SU-DHL-6 (cell line): Measurements from ENCODE around the gene LAPTM5.

Experiments used
- H2AFZ ChIP-seq: fragments of 200-600 bp; sonication (generic); 2 replicates; pipeline ENCODE4 v1.6.1; 2014; ENCODE audit warnings: low read depth, mild to moderate bottlenecking, moderate library complexity, mixed read lengths, antibody characterized with exemption, low read length; ENCODE audit not compliant: severe bottlenecking
- H3F3A ChIP-seq: fragments of 200-600 bp; shearing (Covaris generic); 2 replicates; pipeline ENCODE4 v1.6.0; 2016; ENCODE audit warnings: antibody characterized with exemption, mild to moderate bottlenecking; ENCODE audit not compliant: insufficient read depth
- H3K27ac ChIP-seq: fragments of 200-600 bp; sonication (generic); 2 replicates; pipeline ENCODE4 v1.5.1; 2016; ENCODE audit warnings: low read depth, mild to moderate bottlenecking, low read length, moderate library complexity, mixed read lengths
- H3K27me3 ChIP-seq: fragments of 200-600 bp; sonication (generic), shearing (Covaris generic); 2 replicates; pipeline ENCODE4 v1.6.0; 2014; ENCODE audit warnings: mild to moderate bottlenecking, low read length
- H3K36me3 ChIP-seq: fragments of 200-600 bp; sonication (generic); 2 replicates; pipeline ENCODE4 v1.6.1; 2014; ENCODE audit warnings: mild to moderate bottlenecking, low read length, mixed read lengths
- H3K4me2 ChIP-seq: fragments of 300-600, 200-600 bp; shearing (Covaris generic), sonication (generic); 2 replicates; pipeline ENCODE4 v1.6.0; 2014; ENCODE audit warnings: low read length, low read depth, mild to moderate bottlenecking; ENCODE audit not compliant: poor library complexity, severe bottlenecking
- H3K4me3 ChIP-seq: fragments of 200-600 bp; sonication (generic); 2 replicates; pipeline ENCODE4 v1.5.1; 2014; ENCODE audit warnings: antibody characterized with exemption, low read length, mild to moderate bottlenecking, mixed read lengths; ENCODE audit not compliant: insufficient read depth, poor library complexity, severe bottlenecking
- H3K79me2 ChIP-seq: fragments of 200-600 bp; sonication (generic); 2 replicates; pipeline ENCODE4 v1.6.1; 2014; ENCODE audit warnings: mild to moderate bottlenecking, low read length, moderate library complexity; ENCODE audit not compliant: insufficient read depth
- H3K9ac ChIP-seq: fragments of 200-600 bp; sonication (generic); 2 replicates; pipeline ENCODE4 v1.7.0; 2014; ENCODE audit warnings: mild to moderate bottlenecking, low read length
- H3K9me2 ChIP-seq: fragments of 200-600 bp; sonication (generic); replicated peaks from 2 replicates; pipeline ENCODE4 v1.6.1; 2014; ENCODE audit warnings: low read length; ENCODE audit not compliant: insufficient read depth
- H3K9me3 ChIP-seq: fragments of 200-600 bp; sonication (generic); 2 replicates; pipeline ENCODE4 v1.6.1; 2014; ENCODE audit warnings: low read length, mixed read lengths; ENCODE audit not compliant: insufficient read depth
- H4K20me1 ChIP-seq: fragments of 200-600 bp; sonication (generic); 2 replicates; pipeline ENCODE4 v1.6.1; 2014; ENCODE audit warnings: low read depth, mild to moderate bottlenecking, antibody characterized with exemption, low read length, moderate library complexity, mixed read lengths
- EZH2phosphoT487 ChIP-seq: fragments of 200-600 bp; sonication (generic), shearing (Covaris generic); conservative IDR thresholded peaks from 2 replicates; pipeline ENCODE4 v1.6.1; 2018; ENCODE audit warnings: mild to moderate bottlenecking, antibody characterized with exemption, low read length, moderate library complexity, mixed read lengths
- TF ChIP-seq, protein P1 (sequence below): fragments of 200-600 bp; sonication (generic); IDR thresholded peaks from one replicate; pipeline ENCODE4 v1.5.1; 2017; ENCODE audit warnings: antibody characterized with exemption, mild to moderate bottlenecking, low read length, moderate library complexity; ENCODE audit not compliant: insufficient read depth, poor library complexity, severe bottlenecking

The LAPTM5 gene

DNA sequence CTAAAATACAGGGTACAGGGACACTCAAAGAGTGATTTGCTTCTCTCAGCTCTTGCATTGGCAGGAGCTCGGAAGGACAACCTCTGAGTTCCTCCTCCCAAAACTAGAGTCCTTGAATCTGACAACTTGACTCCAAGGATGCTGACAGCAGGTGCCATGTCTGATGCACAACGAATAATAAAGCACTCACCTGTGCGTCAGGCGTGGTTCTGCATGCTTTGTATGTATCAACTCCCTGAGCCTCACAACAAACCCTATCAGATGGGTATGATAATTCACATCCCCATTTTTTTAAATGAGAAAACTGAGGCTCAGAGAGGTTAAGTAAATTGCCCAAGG, 1.4 kb downstream of the LAPTM5 start:
- H3K36me3 ChIP-seq, result no peaks in the 10 kb centered on the region
- peak overlapping the region; percentile 90 for H3K27ac ChIP-seq
- H2AFZ ChIP-seq, result no peak overlapping the region
- peak overlapping the region; percentile 86 for H3K9ac ChIP-seq
- peak overlapping the region; percentile 85 for H3K4me3 ChIP-seq
- H3F3A ChIP-seq, result peaks cover 81% of the 10 kb centered on the region
- H3K9me3 ChIP-seq, result no peaks in the 10 kb centered on the region
- H3K9me2 ChIP-seq, result no peaks in the 10 kb centered on the region
- no peak for TF ChIP-seq EZH2phosphoT487
- TF ChIP-seq, protein P1, sequence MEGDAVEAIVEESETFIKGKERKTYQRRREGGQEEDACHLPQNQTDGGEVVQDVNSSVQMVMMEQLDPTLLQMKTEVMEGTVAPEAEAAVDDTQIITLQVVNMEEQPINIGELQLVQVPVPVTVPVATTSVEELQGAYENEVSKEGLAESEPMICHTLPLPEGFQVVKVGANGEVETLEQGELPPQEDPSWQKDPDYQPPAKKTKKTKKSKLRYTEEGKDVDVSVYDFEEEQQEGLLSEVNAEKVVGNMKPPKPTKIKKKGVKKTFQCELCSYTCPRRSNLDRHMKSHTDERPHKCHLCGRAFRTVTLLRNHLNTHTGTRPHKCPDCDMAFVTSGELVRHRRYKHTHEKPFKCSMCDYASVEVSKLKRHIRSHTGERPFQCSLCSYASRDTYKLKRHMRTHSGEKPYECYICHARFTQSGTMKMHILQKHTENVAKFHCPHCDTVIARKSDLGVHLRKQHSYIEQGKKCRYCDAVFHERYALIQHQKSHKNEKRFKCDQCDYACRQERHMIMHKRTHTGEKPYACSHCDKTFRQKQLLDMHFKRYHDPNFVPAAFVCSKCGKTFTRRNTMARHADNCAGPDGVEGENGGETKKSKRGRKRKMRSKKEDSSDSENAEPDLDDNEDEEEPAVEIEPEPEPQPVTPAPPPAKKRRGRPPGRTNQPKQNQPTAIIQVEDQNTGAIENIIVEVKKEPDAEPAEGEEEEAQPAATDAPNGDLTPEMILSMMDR, result no peak
- peak overlapping the region; percentile 71 for H3K4me2 ChIP-seq
- H4K20me1 ChIP-seq, result no peaks in the 10 kb centered on the region
- no peaks in the 10 kb centered on the region for H3K27me3 ChIP-seq
- H3K79me2 ChIP-seq, result peaks cover 68% of the 10 kb centered on the region

DNA sequence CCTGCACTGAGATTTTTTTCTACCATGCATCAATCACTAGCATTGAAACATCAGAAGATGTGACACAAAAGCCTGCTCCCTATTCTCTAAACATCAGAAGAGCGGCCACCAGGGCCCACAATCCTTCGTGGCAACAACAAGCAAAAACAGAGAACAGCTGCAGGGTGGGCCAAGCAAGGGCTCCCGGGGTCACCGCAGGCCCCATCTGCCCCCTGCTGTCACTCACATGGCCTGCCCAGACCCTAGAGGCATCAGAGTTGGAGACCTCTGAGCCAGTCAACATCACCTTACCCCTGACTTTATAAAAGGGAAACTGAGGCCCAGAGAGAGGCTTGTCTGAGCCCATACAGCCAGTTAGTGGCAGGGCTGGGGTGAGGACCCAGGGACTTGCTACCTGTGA, 1.8 kb downstream of the LAPTM5 start:
- peak overlapping the region; percentile 86 for H3K9ac ChIP-seq
- no peaks in the 10 kb centered on the region for H4K20me1 ChIP-seq
- H3K27me3 ChIP-seq, result no peaks in the 10 kb centered on the region
- no peaks in the 10 kb centered on the region for H3K9me3 ChIP-seq
- no peaks in the 10 kb centered on the region for H3K9me2 ChIP-seq
- peaks cover 81% of the 10 kb centered on the region for H3F3A ChIP-seq
- no peak overlapping the region for H2AFZ ChIP-seq
- TF ChIP-seq, protein P1, result peak; percentile 25
- no peak for TF ChIP-seq EZH2phosphoT487
- H3K79me2 ChIP-seq, result peaks cover 70% of the 10 kb centered on the region
- H3K36me3 ChIP-seq, result no peaks in the 10 kb centered on the region
- H3K4me2 ChIP-seq, result peak overlapping the region; percentile 71
- peak overlapping the region; percentile 85 for H3K4me3 ChIP-seq
- peak overlapping the region; percentile 90 for H3K27ac ChIP-seq

DNA sequence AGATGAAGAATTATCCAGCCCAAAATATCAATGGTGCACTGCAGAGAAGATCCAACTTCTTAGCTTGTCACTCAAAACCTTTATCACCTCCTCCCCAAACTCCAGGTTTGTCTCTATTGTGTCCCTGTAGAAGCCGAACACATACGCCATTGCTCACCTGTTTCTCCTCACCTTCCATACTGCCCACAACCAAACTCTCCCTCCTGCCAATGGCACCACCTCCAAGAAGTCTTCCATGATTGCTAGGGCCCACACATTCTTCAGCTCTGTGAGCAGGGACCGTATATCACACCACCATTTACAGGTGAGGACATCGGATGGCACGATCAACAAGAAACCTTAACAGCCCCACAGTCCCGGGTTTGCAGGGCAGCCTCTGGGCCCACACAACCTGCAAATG, 2.2 kb downstream of the LAPTM5 start:
- no peaks in the 10 kb centered on the region for H3K36me3 ChIP-seq
- H3K27me3 ChIP-seq, result no peaks in the 10 kb centered on the region
- H3K4me2 ChIP-seq, result peak overlapping the region; percentile 71
- TF ChIP-seq, protein P1, result no peak
- TF ChIP-seq EZH2phosphoT487, result no peak
- H3K27ac ChIP-seq, result peak overlapping the region; percentile 90
- no peak overlapping the region for H2AFZ ChIP-seq
- H3K4me3 ChIP-seq, result peak overlapping the region; percentile 85
- H4K20me1 ChIP-seq, result no peaks in the 10 kb centered on the region
- H3K9me2 ChIP-seq, result no peaks in the 10 kb centered on the region
- peaks cover 74% of the 10 kb centered on the region for H3K79me2 ChIP-seq
- H3F3A ChIP-seq, result peaks cover 81% of the 10 kb centered on the region
- H3K9me3 ChIP-seq, result no peaks in the 10 kb centered on the region
- peak overlapping the region; percentile 86 for H3K9ac ChIP-seq

DNA sequence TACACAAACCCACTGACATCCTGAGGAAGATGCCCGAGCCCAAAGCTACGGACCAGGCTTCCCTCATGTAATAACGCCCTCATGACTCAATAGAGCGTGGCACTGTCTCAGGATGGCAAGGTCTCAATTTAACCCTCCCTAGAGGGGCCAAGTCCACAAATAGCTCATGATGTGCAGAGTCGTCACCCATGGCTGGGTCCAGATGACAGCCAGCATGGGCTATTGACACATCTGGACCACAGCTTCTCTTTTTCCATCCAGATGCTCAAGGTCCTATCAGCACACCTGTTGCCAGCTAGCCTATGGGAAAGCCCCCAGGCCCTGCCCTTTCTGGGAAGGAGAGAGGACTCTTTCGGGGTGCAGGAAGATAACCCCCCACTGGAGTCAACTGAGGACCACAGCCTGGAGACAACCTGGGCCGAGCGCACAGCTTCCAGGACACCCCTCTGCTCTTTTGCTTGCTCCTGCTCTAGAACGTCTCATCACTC, 2.8 kb downstream of the LAPTM5 start:
- Histone ChIP-seq H3K9me2 (no peaks in the 10 kb centered on the region), H3K9me3 (no peaks in the 10 kb centered on the region), H3K4me3 (peak overlapping the region; percentile 85), H4K20me1 (no peaks in the 10 kb centered on the region), H3K4me2 (peak overlapping the region; percentile 71), H3K9ac (peak overlapping the region; percentile 86), H3K27me3 (no peaks in the 10 kb centered on the region), H3F3A (peaks cover 82% of the 10 kb centered on the region), H3K27ac (peak overlapping the region; percentile 90), H3K79me2 (peaks cover 79% of the 10 kb centered on the region), H2AFZ (no peak overlapping the region), H3K36me3 (no peaks in the 10 kb centered on the region)
- TF ChIP-seq, protein P1, result no peak
- TF ChIP-seq EZH2phosphoT487, result no peak
